ENCODE data around the gene SCGB1C1. TPM values are rescaled to one million over a fixed set of nuclear protein-coding genes. Genes with fewer than 3 reads are reported as not detected.
"Not testable (repeated sequence)": the region's sequence is repeated elsewhere in the genome, so short reads cannot be mapped to it uniquely, and the experiment has no call there.

Gene SCGB1C1
- polyA plus RNA-seq, 1 donor (not counting 4 experiments of a cell fraction or from before 2014, with no cell fraction given): not detected

- peaks cover 20 to 31% of the 10 kb centered on the region in 2 experiments for H3K36me3 ChIP-seq (ENCODE audit: control insufficient read depth in 2 of 2, extremely low read depth in 1 of 2, insufficient read depth in 2 of 2, low read length in 2 of 2)
- no peak for FAIRE-seq
- dilution Hi-C loops (cut with MboI; ENCODE audit: extremely low pct_ligation_motif_present, low sequenced_read_pairs): no loop called here
These were observed 24.8 kb downstream of the SCGB1C1 start for GRCh38 chr11:217704-218103.

GRCh38 chr11:218815-219593, 26.1 kb downstream of the SCGB1C1 start:
- H3K4me3 ChIP-seq (ENCODE audit: control insufficient read depth in 2 of 3, extremely low read depth in 1 of 3, insufficient read depth in 2 of 3, low read depth in 1 of 3, low read length in 3 of 3): no peak overlapping the region

More at GRCh38 chr11:217704-218103, 24.8 kb downstream of the SCGB1C1 start:
- no peak overlapping the region for H3K27ac ChIP-seq (ENCODE audit: control insufficient read depth, insufficient read depth, low read length)
- H3K79me2 ChIP-seq (ENCODE audit: control insufficient read depth, insufficient read depth, low read length): peaks cover 4% of the 10 kb centered on the region
- DNase-seq (ENCODE audit: low read depth, low spot score): no peak
- H3K4me3 ChIP-seq (ENCODE audit: control insufficient read depth in 2 of 3, extremely low read depth in 1 of 3, insufficient read depth in 2 of 3, low read depth in 1 of 3, low read length in 3 of 3): no peak overlapping the region
- H3K9me1 ChIP-seq (ENCODE audit: control insufficient read depth, extremely low read depth, insufficient read depth, low read length): no peaks in the 10 kb centered on the region
- H3K4me2 ChIP-seq (ENCODE audit: control insufficient read depth, extremely low read depth, insufficient read depth, low read depth, low read length): no peak overlapping the region
- H3K9ac ChIP-seq (ENCODE audit: control insufficient read depth, extremely low read depth, insufficient read depth, low read length): no peak overlapping the region
- no peak overlapping the region for H2AFZ ChIP-seq (ENCODE audit: control insufficient read depth, low read length)
- no peak for TF ChIP-seq CTCF (optimal IDR thresholded peaks at IDR 0.05 in 1 of 3, IDR thresholded peaks at IDR 0.05 in 1 of 3, conservative IDR thresholded peaks at IDR 0.05 in 1 of 3; ENCODE audit: extremely low read depth in 1 of 3, insufficient read depth in 2 of 3, low read length in 3 of 3)
- no peak for TF ChIP-seq EZH2 (IDR thresholded peaks at IDR 0.05; ENCODE audit: low read length)
- peaks cover 5% of the 10 kb centered on the region for H3K4me1 ChIP-seq (ENCODE audit: control insufficient read depth, extremely low read depth, insufficient read depth, low read length)
- peaks cover 3% of the 10 kb centered on the region for H4K20me1 ChIP-seq (ENCODE audit: control insufficient read depth, extremely low read depth, insufficient read depth, low read length)
- no peaks in the 10 kb centered on the region for H3K9me3 ChIP-seq (ENCODE audit: control insufficient read depth, low read depth, low read length)
- no peaks in the 10 kb centered on the region for H3K27me3 ChIP-seq (ENCODE audit: control insufficient read depth, extremely low read depth, insufficient read depth, low read length)

GRCh38 chr11:220641-221215, 27.9 kb downstream of the SCGB1C1 start:
- H2AFZ ChIP-seq (ENCODE audit: control insufficient read depth, low read length); DNase-seq (ENCODE audit: low read depth, low spot score); H3K9me1 ChIP-seq (ENCODE audit: control insufficient read depth, extremely low read depth, insufficient read depth, low read length); FAIRE-seq; H3K4me1 ChIP-seq (ENCODE audit: control insufficient read depth, extremely low read depth, insufficient read depth, low read length); H3K9me3 ChIP-seq (ENCODE audit: control insufficient read depth, low read depth, low read length); H4K20me1 ChIP-seq (ENCODE audit: control insufficient read depth, extremely low read depth, insufficient read depth, low read length); dilution Hi-C loops (cut with MboI; ENCODE audit: extremely low pct_ligation_motif_present, low sequenced_read_pairs); H3K4me2 ChIP-seq (ENCODE audit: control insufficient read depth, extremely low read depth, insufficient read depth, low read depth, low read length); H3K36me3 ChIP-seq (ENCODE audit: control insufficient read depth in 2 of 2, extremely low read depth in 1 of 2, insufficient read depth in 2 of 2, low read length in 2 of 2); H3K9ac ChIP-seq (ENCODE audit: control insufficient read depth, extremely low read depth, insufficient read depth, low read length); H3K79me2 ChIP-seq (ENCODE audit: control insufficient read depth, insufficient read depth, low read length); H3K27ac ChIP-seq (ENCODE audit: control insufficient read depth, insufficient read depth, low read length); H3K4me3 ChIP-seq (ENCODE audit: control insufficient read depth in 2 of 3, extremely low read depth in 1 of 3, insufficient read depth in 2 of 3, low read depth in 1 of 3, low read length in 3 of 3); H3K27me3 ChIP-seq (ENCODE audit: control insufficient read depth, extremely low read depth, insufficient read depth, low read length): not testable (repeated sequence)

More at GRCh38 chr11:218815-219593, 26.1 kb downstream of the SCGB1C1 start:
- H3K27ac ChIP-seq (ENCODE audit: control insufficient read depth, insufficient read depth, low read length): no peak overlapping the region
- peaks cover 3% of the 10 kb centered on the region for H4K20me1 ChIP-seq (ENCODE audit: control insufficient read depth, extremely low read depth, insufficient read depth, low read length)
- H3K27me3 ChIP-seq (ENCODE audit: control insufficient read depth, extremely low read depth, insufficient read depth, low read length): no peaks in the 10 kb centered on the region
- H3K9me3 ChIP-seq (ENCODE audit: control insufficient read depth, low read depth, low read length): no peaks in the 10 kb centered on the region
- TF ChIP-seq CTCF (optimal IDR thresholded peaks at IDR 0.05 in 1 of 3, IDR thresholded peaks at IDR 0.05 in 1 of 3, conservative IDR thresholded peaks at IDR 0.05 in 1 of 3; ENCODE audit: extremely low read depth in 1 of 3, insufficient read depth in 2 of 3, low read length in 3 of 3) (no peak), EZH2 (IDR thresholded peaks at IDR 0.05; ENCODE audit: low read length) (no peak)
- peaks cover 7% of the 10 kb centered on the region for H3K4me1 ChIP-seq (ENCODE audit: control insufficient read depth, extremely low read depth, insufficient read depth, low read length)
- H3K9me1 ChIP-seq (ENCODE audit: control insufficient read depth, extremely low read depth, insufficient read depth, low read length): no peaks in the 10 kb centered on the region
- no peak overlapping the region for H2AFZ ChIP-seq (ENCODE audit: control insufficient read depth, low read length)
- H3K36me3 ChIP-seq (ENCODE audit: control insufficient read depth in 2 of 2, extremely low read depth in 1 of 2, insufficient read depth in 2 of 2, low read length in 2 of 2): peaks cover 11 to 20% of the 10 kb centered on the region in 2 experiments
- no peaks in the 10 kb centered on the region for H3K79me2 ChIP-seq (ENCODE audit: control insufficient read depth, insufficient read depth, low read length)
- FAIRE-seq: no peak
- DNase-seq (ENCODE audit: low read depth, low spot score): no peak
- no peak overlapping the region for H3K9ac ChIP-seq (ENCODE audit: control insufficient read depth, extremely low read depth, insufficient read depth, low read length)
- no peak overlapping the region for H3K4me2 ChIP-seq (ENCODE audit: control insufficient read depth, extremely low read depth, insufficient read depth, low read depth, low read length)
- dilution Hi-C loops (cut with MboI; ENCODE audit: extremely low pct_ligation_motif_present, low sequenced_read_pairs): no loop called here
